OCI-LY3 (cell line): ENCODE results near the gene ZNF304.

Experiments
- CTCF ChIP-seq: fragments of 200-600, 300-600 bp; sonication (generic); IDR thresholded peaks from 2 replicates; pipeline ENCODE4 v1.5.1; 2014; ENCODE audit warnings: antibody characterized with exemption, low read length, low read depth
- EZH2phosphoT487 ChIP-seq: fragments of 200-600 bp; shearing (Covaris generic); IDR thresholded peaks from 2 replicates; pipeline ENCODE4 v1.6.1; 2018; ENCODE audit warnings: antibody characterized with exemption, mixed run types, low read depth

DNA sequence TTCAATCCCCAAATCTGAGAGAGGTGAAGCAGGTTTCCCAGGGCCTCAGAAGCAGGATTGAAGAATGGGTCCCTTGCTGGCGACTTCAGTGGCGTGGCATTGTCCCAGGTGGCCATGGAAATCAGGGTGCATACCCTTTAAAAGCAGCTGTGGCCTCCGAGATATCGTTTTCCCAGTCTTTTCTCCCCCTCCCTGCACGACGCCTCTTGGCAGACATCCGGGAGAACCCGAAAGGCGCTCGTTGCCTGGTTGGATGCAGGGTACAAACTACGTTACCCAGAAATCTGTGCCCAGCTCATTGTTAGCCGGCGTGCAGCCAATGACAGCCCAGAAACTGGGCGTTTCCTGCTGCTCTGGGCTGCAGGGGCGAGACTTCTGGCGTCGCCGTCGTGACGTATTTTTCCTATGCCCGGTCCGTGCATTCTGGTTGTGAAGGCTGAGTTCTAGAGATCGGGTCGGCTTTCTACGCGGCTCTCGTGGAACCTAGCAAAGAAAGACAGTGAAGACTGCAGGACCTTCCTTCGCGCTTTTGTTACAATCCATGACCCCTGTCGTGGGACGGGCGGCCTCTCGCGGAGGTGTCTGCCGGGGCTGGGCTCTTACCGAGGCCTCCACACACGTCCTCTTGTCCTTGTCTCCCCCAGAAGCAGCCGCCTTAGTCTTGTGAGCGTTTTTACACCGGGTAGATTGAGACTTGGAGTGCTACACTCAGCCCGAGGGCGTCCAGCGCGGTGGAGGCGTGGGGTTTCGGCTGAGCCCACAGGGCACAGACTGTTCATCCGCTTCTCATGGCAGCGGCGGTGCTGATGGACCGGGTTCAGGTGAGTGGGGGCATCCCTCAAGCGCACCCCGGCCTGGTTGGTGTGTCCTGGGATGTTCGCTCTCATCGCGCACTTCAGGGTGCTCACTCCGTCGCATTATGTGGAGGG is at the start of gene ZNF304:
- TF ChIP-seq CTCF (no peak), EZH2phosphoT487 (no peak)
